UCSD-AML1 (cell line): ENCODE measurements around the gene RGR.

Source experiments
- DNase-seq: peaks from one replicate; lab custom pipeline; 2025; ENCODE audit not compliant: unreplicated experiment; lab: John Stamatoyannopoulos, UW

RGR gene

DNA sequence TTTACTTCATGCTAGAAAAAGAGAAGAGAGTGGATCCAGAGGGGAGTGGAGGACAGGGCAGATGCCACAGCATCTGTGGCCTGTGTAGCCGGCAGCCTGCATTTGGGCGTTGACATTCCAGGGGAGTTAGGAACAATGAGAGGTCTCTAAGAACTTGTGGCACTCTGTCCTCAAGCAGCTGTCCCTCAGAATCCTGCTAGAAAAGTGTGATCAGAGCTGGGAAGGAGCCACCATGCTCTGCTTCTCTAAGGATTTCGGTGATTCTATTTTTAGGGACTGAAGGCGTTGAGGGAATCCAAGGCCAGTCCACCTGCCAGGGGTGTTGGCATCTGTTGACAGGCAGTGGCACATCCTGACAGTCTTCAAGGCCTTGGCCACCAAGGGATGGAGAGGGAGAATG, 27.1 kb upstream of the RGR start:
- no peak for DNase-seq

DNA sequence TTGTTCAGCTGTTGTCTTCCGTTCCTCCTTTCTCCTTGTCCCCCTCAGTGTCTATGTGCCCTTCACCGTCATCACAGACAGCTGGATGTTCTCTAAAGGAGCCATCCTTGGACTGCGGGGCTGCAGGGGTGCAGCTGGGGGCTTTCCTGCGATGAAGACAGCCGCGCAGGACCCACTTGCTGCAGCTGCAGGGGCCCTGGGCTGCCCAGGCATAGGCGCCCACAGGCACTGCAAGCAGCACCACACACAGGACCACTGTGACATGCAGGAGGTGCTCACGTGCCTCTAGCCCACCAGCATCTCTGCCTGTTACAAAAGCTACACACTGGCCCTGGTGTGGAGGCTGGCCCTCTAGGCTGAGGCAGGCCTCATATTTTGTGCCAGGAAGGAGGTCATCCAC, 22.9 kb upstream of the RGR start:
- no peak for DNase-seq

GRCh38 chr10:84224411-84225028, 20.3 kb upstream of the RGR start:
- no peak for DNase-seq

DNA sequence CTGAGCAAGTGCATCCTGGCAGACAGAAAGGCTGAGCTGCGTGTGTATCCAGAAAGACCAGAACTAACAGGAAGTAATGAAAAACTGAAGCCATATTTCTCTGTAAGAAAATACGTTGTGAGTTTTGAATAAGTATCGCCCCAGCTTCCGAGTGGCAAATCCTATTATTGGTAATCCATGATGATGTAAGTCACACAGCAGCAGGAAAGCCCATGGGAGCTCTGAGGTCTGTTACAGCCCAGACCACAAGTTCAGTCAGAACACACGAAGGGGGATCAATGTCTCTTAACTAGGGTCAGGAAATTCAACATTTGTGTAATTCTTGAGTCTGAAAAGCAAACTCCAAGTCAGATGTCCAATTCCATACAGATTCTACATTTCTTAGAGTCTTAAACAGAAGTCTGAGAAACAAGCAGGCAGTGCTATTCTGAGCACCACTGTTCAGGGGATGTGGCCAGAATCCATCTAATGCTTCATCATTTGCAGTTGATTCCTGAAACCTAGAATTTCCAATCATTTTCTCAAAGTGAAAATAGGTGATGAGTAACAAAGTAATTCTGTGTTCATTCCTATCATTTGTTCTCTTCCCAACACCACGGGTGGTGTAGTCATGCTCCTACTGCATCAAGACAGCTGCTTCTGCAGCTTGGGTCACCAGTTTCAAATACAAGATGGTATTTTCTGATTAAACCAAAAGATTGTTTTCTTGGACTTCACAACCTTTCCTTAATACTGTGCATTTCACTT, 19.3 kb upstream of the RGR start, which contains the start of gene LRIT2:
LRIT2 (minus strand) TSS at position 118 of the 747 bp plus-strand sequence; CDS start at position 94, 24 bp downstream.
- DNase-seq: no peak

- DNase-seq: no peak
Measured at GRCh38 chr10:84226616-84227015, 18.2 kb upstream of the RGR start.

DNA sequence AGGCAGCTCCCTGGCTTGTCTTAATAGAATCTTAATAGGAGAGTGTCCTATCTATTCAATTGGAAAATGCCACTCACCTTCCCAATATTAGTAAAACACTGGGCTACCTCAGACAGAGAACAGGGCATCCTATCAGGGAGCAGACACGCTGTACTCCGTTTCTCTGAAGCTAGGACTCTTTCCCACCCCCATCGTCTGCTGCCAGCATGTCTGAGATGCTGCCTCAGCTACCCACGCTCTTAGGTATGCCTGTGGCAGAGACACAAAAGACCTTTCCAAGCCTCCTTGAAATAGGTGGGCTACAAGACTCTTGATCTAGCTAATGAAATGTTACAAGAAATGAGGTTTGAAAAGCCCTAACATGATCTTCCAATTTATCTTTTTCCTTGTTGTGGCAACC, 17.0 kb upstream of the RGR start:
- DNase-seq: no peak

- no peak for DNase-seq
Measured at GRCh38 chr10:84230359-84230758, 14.5 kb upstream of the RGR start.

DNA sequence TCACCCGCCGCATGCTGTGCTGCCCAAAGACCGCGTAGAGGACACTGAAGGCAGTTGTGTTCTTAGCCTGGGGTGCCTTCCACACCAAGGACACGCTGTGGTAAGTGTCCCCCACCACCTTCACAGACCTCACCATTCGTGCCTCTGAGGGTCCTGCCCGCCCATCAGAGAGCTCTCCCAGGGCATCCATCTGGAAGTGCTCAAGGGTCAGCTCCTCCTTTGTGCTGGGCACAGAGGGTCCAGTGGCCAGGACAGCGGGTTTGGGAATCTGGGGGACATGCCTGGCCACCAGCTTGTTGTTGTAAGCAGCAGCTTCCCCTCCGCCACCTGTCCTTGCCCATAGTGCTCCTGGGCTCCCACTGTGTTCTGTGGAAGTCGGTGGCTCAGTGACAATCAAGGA, 12.5 kb upstream of the RGR start:
- no peak for DNase-seq

- no peak for DNase-seq
Measured at GRCh38 chr10:84233940-84234339, 10.9 kb upstream of the RGR start.

DNA sequence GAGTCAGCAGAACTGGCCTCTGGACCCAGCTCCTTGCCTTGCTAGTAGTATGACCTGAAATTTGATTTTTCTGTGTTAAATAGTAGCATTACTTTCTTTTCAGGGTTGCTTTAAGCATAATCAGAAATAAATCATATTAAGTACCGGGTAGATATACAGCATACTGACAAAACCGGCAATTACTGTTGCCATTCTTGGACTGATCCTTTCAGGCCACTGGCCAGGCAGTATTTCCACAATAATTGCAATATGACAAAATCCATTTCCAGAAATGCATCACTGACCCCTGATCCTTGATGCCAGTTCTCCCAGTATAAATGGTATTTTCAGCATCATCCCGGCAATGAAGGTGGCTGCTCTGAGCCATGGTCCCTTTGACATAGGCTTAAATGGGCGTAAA, 10.4 kb upstream of the RGR start:
- DNase-seq: no peak

GRCh38 chr10:84235096-84235495, 9.8 kb upstream of the RGR start:
- DNase-seq: no peak

DNA sequence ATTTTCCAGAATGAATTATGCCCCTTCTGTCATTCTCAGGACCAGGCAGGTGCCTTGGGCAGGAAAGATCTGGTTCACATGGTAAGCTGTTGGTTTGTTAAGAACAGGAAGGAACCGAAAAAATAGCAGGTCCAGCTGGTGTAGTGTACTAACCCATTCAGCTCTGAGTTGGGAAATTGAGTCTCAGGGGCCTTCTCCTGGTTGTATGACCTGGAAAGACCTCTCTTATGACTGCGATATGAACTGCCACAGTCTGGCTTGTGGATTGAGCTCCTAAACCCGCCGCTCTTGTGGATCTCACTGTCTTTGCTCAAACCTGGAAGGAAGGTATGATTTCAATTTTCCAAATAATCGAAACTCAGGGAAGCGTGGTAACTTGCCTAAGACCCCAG, 8.1 kb upstream of the RGR start:
- DNase-seq: no peak

DNA sequence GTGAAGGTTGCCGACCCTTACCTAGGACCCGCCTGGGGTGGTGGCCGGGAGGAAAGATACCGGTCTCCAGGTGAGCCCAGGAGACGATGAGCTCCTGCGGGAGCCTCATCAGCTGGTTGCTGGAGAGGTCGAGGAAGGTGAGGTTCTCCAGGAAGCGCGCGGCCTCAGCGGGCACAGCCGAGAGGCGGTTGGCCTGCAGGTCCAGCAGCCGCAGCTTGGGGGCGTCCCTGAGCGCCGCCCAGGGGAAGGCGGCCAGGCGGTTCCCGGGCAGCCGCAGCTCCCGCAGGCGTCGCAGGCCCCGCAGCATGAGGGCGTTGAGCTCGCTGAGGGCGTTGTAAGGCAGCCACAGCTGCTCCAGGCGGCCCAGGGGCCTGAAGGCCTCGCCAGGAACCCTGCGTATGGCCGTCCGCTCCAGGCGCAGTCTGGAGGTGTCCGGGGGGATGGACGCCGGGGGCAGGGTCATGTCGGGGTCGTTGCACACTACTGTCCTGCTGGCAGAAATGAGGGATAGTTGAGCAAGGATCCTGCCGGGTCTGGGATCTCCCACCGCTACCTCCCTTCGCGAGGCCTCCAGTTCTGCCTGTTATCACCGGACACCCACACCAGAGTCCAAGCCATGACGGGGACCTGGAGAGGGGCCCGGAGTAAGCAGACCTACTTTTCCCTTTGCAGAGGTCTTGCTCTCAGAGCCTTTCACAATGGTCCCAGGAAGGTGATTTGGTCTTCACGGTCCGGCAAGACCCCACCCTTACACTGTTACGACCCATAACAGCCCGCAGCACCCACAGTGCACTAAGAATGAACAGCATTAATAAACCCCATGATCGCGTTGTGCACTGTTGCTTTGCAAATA, 7.4 kb upstream of the RGR start:
- no peak for DNase-seq

DNA sequence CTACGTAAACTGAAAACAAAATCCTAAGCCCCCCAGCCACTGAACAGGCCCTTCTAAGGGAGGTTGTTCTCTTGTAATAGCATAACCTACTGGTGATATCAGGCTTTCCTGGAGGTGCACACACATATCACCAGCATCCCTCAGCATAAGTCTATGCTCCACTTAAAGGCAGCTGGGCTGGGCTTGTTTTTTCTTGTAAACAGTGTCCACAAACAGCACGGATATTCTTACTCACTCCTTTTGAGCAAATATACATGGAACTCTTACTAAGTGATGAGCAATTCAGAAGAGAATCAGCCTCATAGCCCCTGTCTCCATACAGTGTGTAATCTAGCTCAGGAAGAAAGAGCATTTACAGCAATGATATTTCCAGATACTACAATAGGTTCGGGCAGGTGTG, 5.9 kb upstream of the RGR start:
- no peak for DNase-seq

DNA sequence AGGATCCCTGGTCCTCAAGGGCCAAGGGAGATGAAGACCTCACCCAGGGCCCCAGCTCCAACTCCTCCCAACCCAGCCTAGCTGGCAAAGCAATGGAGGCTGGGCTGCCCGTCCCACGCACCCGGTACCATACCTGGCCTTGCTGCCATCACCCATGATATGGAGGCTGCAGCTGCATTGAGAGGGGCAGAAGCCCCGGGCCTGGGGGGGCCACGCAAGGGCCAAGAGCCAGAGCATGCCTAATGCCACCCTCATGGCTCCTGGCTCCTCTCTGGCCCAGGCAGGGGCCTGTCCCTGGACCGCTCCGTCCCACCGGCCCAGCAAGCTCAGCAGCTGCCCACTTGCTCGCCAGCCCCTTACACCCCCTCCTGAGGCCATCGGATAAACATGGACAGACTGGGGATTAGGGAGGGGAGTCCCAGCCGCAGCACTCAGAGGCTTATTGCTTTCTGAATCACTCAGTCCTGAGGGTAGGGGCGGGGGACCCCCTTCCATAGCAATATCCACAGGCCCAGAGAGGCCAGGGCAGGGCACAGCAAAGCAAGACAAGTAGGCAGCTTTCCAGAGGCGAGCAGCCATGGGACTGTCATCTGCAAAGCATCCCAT, 3.6 kb upstream of the RGR start, which contains the start of gene LRIT1:
LRIT1 (minus strand) TSS at position 362 of the 606 bp plus-strand sequence; CDS start at position 255, 107 bp downstream.
- DNase-seq: no peak

GRCh38 chr10:84243759-84244158, 1.1 kb upstream of the RGR start:
- DNase-seq: no peak

DNA sequence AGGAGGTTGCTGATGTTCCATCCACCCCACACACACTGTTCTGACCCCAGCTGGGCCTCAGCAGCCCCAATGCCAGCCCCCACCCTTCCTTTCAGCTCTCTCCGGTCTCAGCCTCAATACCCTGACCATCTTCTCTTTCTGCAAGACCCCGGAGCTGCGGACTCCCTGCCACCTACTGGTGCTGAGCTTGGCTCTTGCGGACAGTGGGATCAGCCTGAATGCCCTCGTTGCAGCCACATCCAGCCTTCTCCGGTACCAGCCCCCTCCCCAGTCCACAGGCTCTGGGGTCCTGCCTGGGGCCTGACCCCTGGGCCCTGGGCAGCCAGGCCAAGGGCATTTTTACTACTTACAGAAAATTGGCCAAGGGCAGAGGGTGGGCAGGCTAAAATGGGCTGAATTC, 2.6 kb downstream of the RGR start:
- DNase-seq: no peak

DNA sequence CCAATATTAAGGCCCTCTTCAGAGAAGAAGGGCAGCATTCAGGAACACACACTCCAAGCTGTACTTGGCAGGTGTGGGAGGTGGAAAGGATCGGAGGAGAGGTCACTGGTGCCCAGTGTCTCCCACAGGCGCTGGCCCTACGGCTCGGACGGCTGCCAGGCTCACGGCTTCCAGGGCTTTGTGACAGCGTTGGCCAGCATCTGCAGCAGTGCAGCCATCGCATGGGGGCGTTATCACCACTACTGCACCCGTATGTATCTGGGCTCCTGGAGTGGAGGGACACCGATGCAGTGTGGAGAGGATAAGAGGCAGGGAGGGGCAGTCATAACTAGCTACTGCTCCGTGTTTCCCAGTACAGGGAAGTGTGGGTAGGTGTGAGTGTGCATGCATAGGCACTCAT, 3.9 kb downstream of the RGR start:
- no peak for DNase-seq

GRCh38 chr10:84254552-84255478, 10.0 kb downstream of the RGR start:
- no peak for DNase-seq
